Hepatocyte (in vitro differentiated cells): ENCODE measurements around the gene ARMH3. TPM values are rescaled to one million over a fixed set of nuclear protein-coding genes. Genes with fewer than 3 reads are reported as not detected.

Source experiments
- DNase-seq: peaks from one replicate; pipeline ENCODE4 v3.0.0-alpha.2; 2016; ENCODE audit warnings: low spot score
- H2AFZ ChIP-seq: fragments of 200-600 bp; sonication (generic); 2 replicates; pipeline ENCODE4 v1.6.0; 2016; ENCODE audit warnings: antibody characterized with exemption, mild to moderate bottlenecking
- H3K27ac ChIP-seq: fragments of 200-600 bp; sonication (generic); 2 replicates; pipeline ENCODE4 v1.5.1; 2016; ENCODE audit warnings: mild to moderate bottlenecking
- H3K27me3 ChIP-seq: fragments of 200-600 bp; sonication (generic); 2 replicates; pipeline ENCODE4 v1.6.1; 2016
- H3K36me3 ChIP-seq: fragments of 200-600 bp; sonication (generic); replicated peaks from 2 replicates; pipeline ENCODE4 v1.5.1; 2016; ENCODE audit warnings: low read depth; ENCODE audit not compliant: insufficient read depth
- H3K4me1 ChIP-seq: fragments of 200-600 bp; sonication (generic); 2 replicates; pipeline ENCODE4 v1.5.1; 2016; ENCODE audit warnings: mild to moderate bottlenecking, moderate library complexity; ENCODE audit not compliant: insufficient read depth
- H3K4me2 ChIP-seq: fragments of 200-600 bp; sonication (generic); 2 replicates; pipeline ENCODE4 v1.6.0; 2016
- H3K4me3 ChIP-seq: fragments of 200-600 bp; sonication (generic); 2 replicates; pipeline ENCODE4 v1.5.1; 2016; ENCODE audit warnings: mild to moderate bottlenecking
- H3K79me2 ChIP-seq: fragments of 200-600 bp; sonication (generic); 2 replicates; pipeline ENCODE4 v1.6.0; 2017; ENCODE audit warnings: mild to moderate bottlenecking
- H3K9me2 ChIP-seq: fragments of 200-600 bp; sonication (generic); replicated peaks from 2 replicates; pipeline ENCODE4 v1.6.0; 2017; ENCODE audit warnings: mild to moderate bottlenecking; ENCODE audit not compliant: insufficient read depth
- H3K9me3 ChIP-seq: fragments of 200-600 bp; sonication (generic); 2 replicates; pipeline ENCODE4 v1.5.1; 2016; ENCODE audit warnings: low read depth, mild to moderate bottlenecking
- H4K20me1 ChIP-seq: fragments of 200-600 bp; sonication (generic); 2 replicates; pipeline ENCODE4 v1.6.0; 2016; ENCODE audit warnings: mild to moderate bottlenecking; ENCODE audit not compliant: insufficient read depth, poor library complexity, severe bottlenecking
- CTCF ChIP-seq: fragments of 200-600 bp; sonication (generic); IDR thresholded peaks from 2 replicates; pipeline ENCODE4 v1.5.1; 2016; ENCODE audit warnings: antibody characterized with exemption, mild to moderate bottlenecking; ENCODE audit not compliant: poor library complexity
- EZH2 ChIP-seq: fragments of 200-600 bp; sonication (generic); IDR thresholded peaks from 2 replicates; pipeline ENCODE4 v1.6.1; 2016; ENCODE audit warnings: antibody characterized with exemption, mild to moderate bottlenecking, borderline replicate concordance
- EZH2phosphoT487 ChIP-seq: fragments of 200-600 bp; sonication (generic); IDR thresholded peaks from one replicate; pipeline ENCODE4 v1.6.1; 2018; ENCODE audit warnings: antibody characterized with exemption, mild to moderate bottlenecking, low read depth, moderate library complexity; ENCODE audit not compliant: unreplicated experiment, severe bottlenecking
- WGBS: methylation state at CpG from one replicate; pipeline ENCODE4 v1.1.6; 2016; ENCODE audit warnings: low lambda C conversion rate; ENCODE audit errors: missing lambda C conversion rate; 5-methylcytosine and 5-hydroxymethylcytosine counted together
- polyA plus RNA-seq: library from polyadenylated mRNA; unstranded; fragments of >200 nt; fragmentation: Nextera tagmentation; extraction: Ambion mirVana; gene quantifications from 2 replicates; pipeline ENCODE4 v1.2.1, GENCODE V29; 2016
- total RNA-seq: library from RNA; depleted of rRNA; stranded (reverse); fragments of >200 nt; gene quantifications from 2 replicates; pipeline ENCODE4 v1.2.3, GENCODE V29; 2014

The ARMH3 gene
- total and polyA plus RNA-seq, 2 experiments from 2014 or later: 10.6 to 15.1 TPM

GRCh38 chr10:101903827-101904550 is 152.0 kb downstream of the ARMH3 start:
- Histone ChIP-seq H3K4me1 (no peaks in the 10 kb centered on the region), H3K4me2 (no peak overlapping the region), H3K36me3 (no peaks in the 10 kb centered on the region), H3K9me2 (no peaks in the 10 kb centered on the region), H3K27ac (no peak overlapping the region), H2AFZ (no peak overlapping the region), H3K4me3 (no peak overlapping the region), H3K9me3 (no peaks in the 10 kb centered on the region), H3K79me2 (no peaks in the 10 kb centered on the region), H4K20me1 (no peaks in the 10 kb centered on the region), H3K27me3 (no peaks in the 10 kb centered on the region)
- WGBS: 75% methylated on average over 7 of the region's 7 CpGs
- DNase-seq: no peak
- TF ChIP-seq EZH2phosphoT487: no peak

GRCh38 chr10:101902820-101903145 is 153.2 kb downstream of the ARMH3 start:
- H3K4me2 ChIP-seq: no peak overlapping the region

DNA sequence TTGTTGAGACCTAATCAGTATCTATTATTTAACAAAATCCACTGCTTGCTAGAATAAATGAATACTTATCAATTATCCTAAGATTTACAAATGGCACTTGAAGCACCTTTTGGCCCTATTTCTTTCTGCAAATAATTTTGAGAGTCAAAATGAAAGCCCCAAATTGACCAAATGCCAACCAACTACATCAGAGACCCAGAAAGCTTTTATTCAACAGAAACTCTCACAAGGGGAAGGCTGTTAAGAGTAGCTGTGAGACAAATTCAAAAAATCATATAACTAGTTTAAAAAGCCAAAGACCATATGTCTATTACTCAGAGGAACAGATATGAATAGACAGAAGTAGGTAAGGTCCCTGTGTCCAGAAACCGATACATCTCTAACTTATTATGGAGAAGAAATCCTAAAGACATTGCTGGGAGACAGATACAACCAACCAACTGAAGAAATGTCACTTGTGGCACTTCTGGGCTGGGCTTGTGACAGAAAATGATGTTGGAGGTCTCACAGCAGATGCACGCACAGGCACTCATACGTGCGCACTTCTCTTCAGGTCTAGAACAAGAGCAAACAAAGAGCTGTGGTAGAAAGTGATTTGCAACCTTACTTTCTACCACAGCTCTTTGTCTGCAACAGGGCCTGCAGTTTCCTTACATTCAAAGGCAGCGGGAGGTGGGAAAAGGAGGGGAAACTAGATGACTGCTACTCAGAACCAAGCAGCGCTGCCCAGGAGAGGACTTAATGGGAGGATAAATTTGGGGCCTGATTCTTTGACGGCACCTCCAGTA is 153.7 kb downstream of the ARMH3 start:
- H2AFZ ChIP-seq: no peak overlapping the region
- no peak overlapping the region for H3K4me3 ChIP-seq
- H3K36me3 ChIP-seq: no peaks in the 10 kb centered on the region
- no peaks in the 10 kb centered on the region for H4K20me1 ChIP-seq
- no peaks in the 10 kb centered on the region for H3K27me3 ChIP-seq
- no peaks in the 10 kb centered on the region for H3K9me3 ChIP-seq
- no peaks in the 10 kb centered on the region for H3K9me2 ChIP-seq
- H3K4me2 ChIP-seq: no peak overlapping the region
- WGBS: 84% methylated on average over 7 of the region's 7 CpGs
- no peaks in the 10 kb centered on the region for H3K4me1 ChIP-seq
- H3K79me2 ChIP-seq: no peaks in the 10 kb centered on the region
- H3K27ac ChIP-seq: no peak overlapping the region
- no peak for DNase-seq
- TF ChIP-seq EZH2: no peak
- no peak for TF ChIP-seq EZH2phosphoT487
- no peak for TF ChIP-seq CTCF

More at GRCh38 chr10:101902820-101903145, 153.2 kb downstream of the ARMH3 start:
- Histone ChIP-seq H3K4me1 (no peaks in the 10 kb centered on the region), H3K27ac (no peak overlapping the region), H3K79me2 (no peaks in the 10 kb centered on the region), H3K9me3 (no peaks in the 10 kb centered on the region), H3K36me3 (no peaks in the 10 kb centered on the region), H3K4me3 (no peak overlapping the region), H3K9me2 (no peaks in the 10 kb centered on the region), H4K20me1 (no peaks in the 10 kb centered on the region), H3K27me3 (no peaks in the 10 kb centered on the region), H2AFZ (no peak overlapping the region)
- WGBS: 91% methylated on average over 4 of the region's 4 CpGs
- TF ChIP-seq EZH2: no peak
- no peak for TF ChIP-seq EZH2phosphoT487
- no peak for TF ChIP-seq CTCF
- DNase-seq: no peak

- no peak overlapping the region for H2AFZ ChIP-seq
- H3K9me3 ChIP-seq: no peaks in the 10 kb centered on the region
- H4K20me1 ChIP-seq: no peaks in the 10 kb centered on the region
- H3K79me2 ChIP-seq: no peaks in the 10 kb centered on the region
- H3K9me2 ChIP-seq: no peaks in the 10 kb centered on the region
- no peak for DNase-seq
- H3K4me3 ChIP-seq: no peak overlapping the region
- H3K4me1 ChIP-seq: no peaks in the 10 kb centered on the region
- no peak overlapping the region for H3K27ac ChIP-seq
- no peaks in the 10 kb centered on the region for H3K36me3 ChIP-seq
- WGBS: 89% methylated on average over 6 of the region's 6 CpGs
- H3K27me3 ChIP-seq: no peaks in the 10 kb centered on the region
- no peak overlapping the region for H3K4me2 ChIP-seq
- TF ChIP-seq CTCF: no peak
- TF ChIP-seq EZH2phosphoT487: no peak
- TF ChIP-seq EZH2: no peak
These were observed 154.6 kb downstream of the ARMH3 start for GRCh38 chr10:101901340-101901739.
